KOPT-K1 (cell line): Measurements from ENCODE around the gene CFAP100.

Experiments
- H3K27ac ChIP-seq: fragments of 200-600 bp; sonication (generic); 2 replicates; pipeline ENCODE4 v1.5.1; 2016; ENCODE audit warnings: antibody characterized with exemption, mild to moderate bottlenecking, low read depth, low read length; ENCODE audit not compliant: poor library complexity, severe bottlenecking
- H3K36me3 ChIP-seq: fragments of 200-600 bp; sonication (generic); 2 replicates; pipeline ENCODE4 v1.5.1; 2017; ENCODE audit warnings: antibody characterized with exemption, mild to moderate bottlenecking, low read length, moderate library complexity; ENCODE audit not compliant: insufficient read depth
- H3K9me3 ChIP-seq: fragments of 200-600 bp; sonication (generic); 2 replicates; pipeline ENCODE4 v1.5.1; 2017; ENCODE audit warnings: antibody characterized with exemption, low read length, mild to moderate bottlenecking; ENCODE audit not compliant: insufficient read depth, poor library complexity, severe bottlenecking

CFAP100 gene

GRCh38 chr3:126353694-126354321, 40.9 kb upstream of the CFAP100 start:
- H3K36me3 ChIP-seq = no peaks in the 10 kb centered on the region
- H3K27ac ChIP-seq = no peak overlapping the region

GRCh38 chr3:126354776-126355175, 39.9 kb upstream of the CFAP100 start:
- H3K36me3 ChIP-seq = no peaks in the 10 kb centered on the region
- H3K27ac ChIP-seq = no peak overlapping the region
- H3K9me3 ChIP-seq = no peaks in the 10 kb centered on the region

More at GRCh38 chr3:126353694-126354321, 40.9 kb upstream of the CFAP100 start:
- no peaks in the 10 kb centered on the region for H3K9me3 ChIP-seq

GRCh38 chr3:126355251-126355650, 39.5 kb upstream of the CFAP100 start:
- Histone ChIP-seq H3K9me3 (no peaks in the 10 kb centered on the region), H3K27ac (no peak overlapping the region), H3K36me3 (no peaks in the 10 kb centered on the region)

GRCh38 chr3:126355777-126356372, 38.8 kb upstream of the CFAP100 start:
- no peaks in the 10 kb centered on the region for H3K36me3 ChIP-seq
- H3K9me3 ChIP-seq = no peaks in the 10 kb centered on the region
- no peak overlapping the region for H3K27ac ChIP-seq

- H3K36me3 ChIP-seq = no peaks in the 10 kb centered on the region
- no peak overlapping the region for H3K27ac ChIP-seq
Measured at GRCh38 chr3:126356373-126357264, 38.1 kb upstream of the CFAP100 start.

GRCh38 chr3:126357295-126358037, 37.2 kb upstream of the CFAP100 start, which contains the start of gene KLF15:
Gene KLF15 (minus strand): TSS chr3:126357408. CDS start chr3:126352922, 4,486 bp downstream.
- Histone ChIP-seq H3K36me3 (no peaks in the 10 kb centered on the region), H3K9me3 (no peaks in the 10 kb centered on the region), H3K27ac (no peak within 1 kb of the TSS)

More at GRCh38 chr3:126356373-126357264, 38.1 kb upstream of the CFAP100 start:
- H3K9me3 ChIP-seq = no peaks in the 10 kb centered on the region

GRCh38 chr3:126358038-126358815, 36.5 kb upstream of the CFAP100 start:
- Histone ChIP-seq H3K36me3 (no peaks in the 10 kb centered on the region), H3K27ac (no peak overlapping the region), H3K9me3 (no peaks in the 10 kb centered on the region)

GRCh38 chr3:126358816-126359181, 35.9 kb upstream of the CFAP100 start:
- H3K36me3 ChIP-seq = no peaks in the 10 kb centered on the region

GRCh38 chr3:126360046-126360713, 34.5 kb upstream of the CFAP100 start:
- Histone ChIP-seq H3K36me3 (no peaks in the 10 kb centered on the region), H3K27ac (no peak overlapping the region), H3K9me3 (no peaks in the 10 kb centered on the region)

More at GRCh38 chr3:126358816-126359181, 35.9 kb upstream of the CFAP100 start:
- Histone ChIP-seq H3K9me3 (no peaks in the 10 kb centered on the region), H3K27ac (no peak overlapping the region)

GRCh38 chr3:126360714-126361060, 34.0 kb upstream of the CFAP100 start:
- H3K9me3 ChIP-seq = no peaks in the 10 kb centered on the region
- no peaks in the 10 kb centered on the region for H3K36me3 ChIP-seq
- H3K27ac ChIP-seq = no peak overlapping the region

GRCh38 chr3:126361211-126361610, 33.5 kb upstream of the CFAP100 start:
- H3K9me3 ChIP-seq = no peaks in the 10 kb centered on the region

GRCh38 chr3:126364130-126364695, 30.5 kb upstream of the CFAP100 start:
- H3K36me3 ChIP-seq = no peaks in the 10 kb centered on the region
- H3K9me3 ChIP-seq = no peaks in the 10 kb centered on the region
- no peak overlapping the region for H3K27ac ChIP-seq

More at GRCh38 chr3:126361211-126361610, 33.5 kb upstream of the CFAP100 start:
- H3K27ac ChIP-seq = no peak overlapping the region
- H3K36me3 ChIP-seq = no peaks in the 10 kb centered on the region

GRCh38 chr3:126364731-126365301, 29.9 kb upstream of the CFAP100 start:
- Histone ChIP-seq H3K9me3 (no peaks in the 10 kb centered on the region), H3K27ac (no peak overlapping the region), H3K36me3 (no peaks in the 10 kb centered on the region)
